GM06990 (cell line): ENCODE measurements around the gene BICD1.
"Not testable (repeated sequence)": the region's sequence is repeated elsewhere in the genome, so short reads cannot be mapped to it uniquely, and the experiment has no call there.

Experiments used
- DNase-seq: peaks from one replicate; pipeline ENCODE4 v3.0.0-alpha.2; 2011; ENCODE audit not compliant: insufficient read length; ENCODE audit errors: extremely low read depth
- H3K27me3 ChIP-seq: replicated peaks from 2 replicates; pipeline ENCODE4 v1.6.0; 2011; ENCODE audit warnings: low read length; ENCODE audit not compliant: control insufficient read depth, insufficient read depth
- H3K36me3 ChIP-seq: 2 replicates; pipeline ENCODE4 v1.5.1; 2011; ENCODE audit warnings: low read length; ENCODE audit not compliant: control insufficient read depth, insufficient read depth
- H3K4me3 ChIP-seq: replicated peaks from 2 replicates; pipeline ENCODE4 v1.5.1; 2011; ENCODE audit warnings: low read depth, mild to moderate bottlenecking, control low read depth, low read length
- CTCF ChIP-seq: IDR thresholded peaks from 2 replicates; pipeline ENCODE4 v1.5.1; 2011; ENCODE audit warnings: low read length, control low read depth, mild to moderate bottlenecking, inconsistent platforms; ENCODE audit not compliant: insufficient read depth, poor library complexity, severe bottlenecking

The BICD1 gene

DNA sequence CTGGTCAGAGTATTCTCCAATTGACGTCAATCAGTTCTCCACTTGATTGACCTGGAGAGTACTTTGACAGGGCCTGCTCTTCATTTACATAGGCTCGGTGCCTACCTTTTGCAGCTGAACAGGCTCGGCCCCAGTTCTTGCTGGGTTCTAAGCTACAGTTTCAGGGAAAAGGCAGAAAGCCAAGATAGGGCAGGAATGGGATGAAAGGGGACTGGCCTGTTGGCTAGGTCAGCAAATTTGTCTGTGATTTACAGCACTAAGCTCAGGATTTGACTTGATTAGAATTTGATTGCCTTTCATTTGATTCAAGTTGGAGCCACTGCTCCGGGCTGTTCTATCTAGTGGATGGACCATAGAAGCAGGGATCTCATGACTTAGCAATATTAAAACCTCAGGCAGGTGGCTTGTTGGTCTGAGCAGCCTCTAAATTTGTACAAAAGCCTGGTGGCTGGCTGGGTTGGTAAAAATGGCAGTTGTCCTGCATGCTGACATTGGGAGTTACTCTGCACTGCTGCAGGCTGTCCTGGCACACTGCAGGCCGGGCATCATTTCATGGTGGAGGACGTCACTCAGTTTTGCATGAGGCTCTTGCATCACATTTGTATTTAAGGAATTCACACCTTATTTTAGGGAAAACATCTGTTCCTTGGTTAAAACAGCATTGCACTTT, 71.8 kb downstream of the BICD1 start:
- no peak for TF ChIP-seq CTCF
- H3K27me3 ChIP-seq = no peaks in the 10 kb centered on the region
- H3K4me3 ChIP-seq = no peak overlapping the region
- no peak for DNase-seq
- H3K36me3 ChIP-seq = no peaks in the 10 kb centered on the region

DNA sequence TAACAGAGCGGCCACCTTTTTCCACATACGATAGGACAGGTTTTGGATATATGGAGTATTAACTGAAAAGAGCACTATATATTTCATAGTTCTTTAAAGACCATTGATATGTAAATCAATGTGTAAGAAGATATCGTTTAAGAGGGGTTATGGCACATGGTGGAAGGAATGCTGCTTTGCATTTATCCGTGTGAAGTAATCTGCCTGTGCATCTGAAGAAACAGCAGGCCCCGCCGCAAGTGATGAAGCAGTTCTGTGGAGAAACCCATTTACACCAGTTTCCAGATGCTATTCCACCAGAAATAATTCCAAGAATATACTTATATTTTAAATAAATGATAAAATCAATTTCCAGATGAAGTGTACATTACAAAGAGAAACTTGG, 72.4 kb downstream of the BICD1 start:
- TF ChIP-seq CTCF = no peak
- Histone ChIP-seq H3K27me3 (no peaks in the 10 kb centered on the region), H3K36me3 (no peaks in the 10 kb centered on the region), H3K4me3 (no peak overlapping the region)
- no peak for DNase-seq

- no peak for DNase-seq
- Histone ChIP-seq H3K36me3 (no peaks in the 10 kb centered on the region), H3K27me3 (no peaks in the 10 kb centered on the region), H3K4me3 (no peak overlapping the region)
- TF ChIP-seq CTCF = no peak
Measured at GRCh38 chr12:32181498-32182175, 75.0 kb downstream of the BICD1 start.

GRCh38 chr12:32183650-32184049, 77.0 kb downstream of the BICD1 start:
- Histone ChIP-seq H3K36me3 (no peaks in the 10 kb centered on the region), H3K4me3 (no peak overlapping the region), H3K27me3 (no peaks in the 10 kb centered on the region)
- DNase-seq = no peak
- no peak for TF ChIP-seq CTCF

GRCh38 chr12:32187127-32187526, 80.5 kb downstream of the BICD1 start:
- H3K36me3 ChIP-seq, H3K27me3 ChIP-seq, DNase-seq: not testable (repeated sequence)

GRCh38 chr12:32191445-32191844, 84.8 kb downstream of the BICD1 start:
- Histone ChIP-seq H3K27me3 (no peaks in the 10 kb centered on the region), H3K36me3 (no peaks in the 10 kb centered on the region), H3K4me3 (no peak overlapping the region)
- DNase-seq = no peak
- TF ChIP-seq CTCF = no peak

More at GRCh38 chr12:32187127-32187526, 80.5 kb downstream of the BICD1 start:
- not testable (repeated sequence) for H3K4me3 ChIP-seq
